HG03457 (cell line): ENCODE data around the gene SELP.

Source experiments
- ATAC-seq: cut with Tn5 transposase; IDR thresholded peaks from one replicate; pipeline ENCODE4 v1.9.1; 2021; ENCODE audit warnings: moderate number of reproducible peaks; ENCODE audit not compliant: unreplicated experiment

The SELP gene

GRCh38 chr1:169623132-169623926 is 6.6 kb downstream of the SELP start:
- ATAC-seq: no peak

- ATAC-seq: no peak
Observed at GRCh38 chr1:169620565-169620964, 9.4 kb downstream of the SELP start.

- no peak for ATAC-seq
Observed at GRCh38 chr1:169618367-169618766, 11.6 kb downstream of the SELP start.

GRCh38 chr1:169615803-169616202 is 14.1 kb downstream of the SELP start:
- ATAC-seq: no peak

- no peak for ATAC-seq
Observed at GRCh38 chr1:169610858-169611257, 19.1 kb downstream of the SELP start.

GRCh38 chr1:169610108-169610507 is 19.8 kb downstream of the SELP start:
- ATAC-seq: no peak

- ATAC-seq: no peak
Observed at GRCh38 chr1:169608226-169608625, 21.7 kb downstream of the SELP start.

GRCh38 chr1:169604781-169605560 is 25.0 kb downstream of the SELP start:
- peak; percentile 67 for ATAC-seq

GRCh38 chr1:169601096-169601881 is 28.6 kb downstream of the SELP start:
- no peak for ATAC-seq

GRCh38 chr1:169595764-169596711 is 33.9 kb downstream of the SELP start:
- ATAC-seq: no peak

- ATAC-seq: peak; percentile 66
Observed at GRCh38 chr1:169594391-169594790, 35.5 kb downstream of the SELP start.

GRCh38 chr1:169590932-169591331 is 39.0 kb downstream of the SELP start:
- ATAC-seq: no peak

- ATAC-seq: no peak
Observed at GRCh38 chr1:169588785-169589485, 41.0 kb downstream of the SELP start.

- ATAC-seq: no peak
Observed at GRCh38 chr1:169588112-169588511, 41.8 kb downstream of the SELP start.

- ATAC-seq: peak; percentile 88
Observed at GRCh38 chr1:169586395-169587255, 43.3 kb downstream of the SELP start, which contains the start of gene F5. Gene F5, minus strand, starts transcription at chr1:169586481. Its CDS starts 95 bp downstream, at chr1:169586386.

GRCh38 chr1:169586067-169586394 is 43.9 kb downstream of the SELP start:
- ATAC-seq: no peak

GRCh38 chr1:169585181-169585580 is 44.7 kb downstream of the SELP start:
- no peak for ATAC-seq

- no peak for ATAC-seq
Observed at GRCh38 chr1:169584483-169585144, 45.3 kb downstream of the SELP start.
